MM.1S (cell line): ENCODE results near the gene SPOCK2.

Source experiments
- EZH2 ChIP-seq: fragments of 300-600 bp; sonication (generic); optimal IDR thresholded peaks from 2 replicates; pipeline ENCODE3; 2017; ENCODE audit warnings: low read depth, mild to moderate bottlenecking, antibody characterized with exemption, low read length, mixed read lengths
- EZH2phosphoT487 ChIP-seq: fragments of 300-600 bp; sonication (generic); IDR thresholded peaks from 2 replicates; pipeline ENCODE4 v1.6.1; 2018; ENCODE audit warnings: antibody characterized with exemption, low read length

DNA sequence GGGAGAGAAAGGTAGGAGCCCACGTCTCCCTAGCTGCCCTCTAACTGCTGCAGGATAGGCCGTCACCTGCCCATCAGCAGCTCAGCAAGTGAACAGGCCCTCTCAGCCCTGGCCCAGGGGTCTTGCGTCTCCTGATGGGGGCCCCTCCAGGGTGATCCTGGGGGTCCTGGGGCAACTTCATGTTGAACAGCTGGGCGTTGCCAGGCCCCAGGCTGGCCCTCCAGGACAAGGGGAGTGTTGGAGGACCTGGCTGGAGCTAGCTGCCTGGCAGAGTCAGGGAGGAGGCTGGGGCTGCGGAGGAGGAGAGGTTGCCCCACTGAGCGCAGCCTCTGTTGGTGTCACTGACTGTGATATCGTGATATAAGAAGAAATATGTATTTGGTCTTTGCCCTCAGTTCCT is 34.7 kb downstream of the SPOCK2 start:
- TF ChIP-seq EZH2 (no peak), EZH2phosphoT487 (no peak)
